HEK293T (cell line): ENCODE results near the gene ZMYND15.

ENCODE experiments used
- ARNT ChIP-seq: fragments of 450-650 bp; IDR thresholded peaks from 2 replicates; pipeline ENCODE4 v1.6.1; 2017; ENCODE audit warnings: mild to moderate bottlenecking
- BHLHE40 ChIP-seq: fragments of 450-650 bp; IDR thresholded peaks from 2 replicates; pipeline ENCODE4 v1.6.1; 2016; ENCODE audit warnings: mild to moderate bottlenecking, moderate library complexity, borderline replicate concordance
- FOXK2 ChIP-seq: fragments of 450-650 bp; IDR thresholded peaks from 2 replicates; pipeline ENCODE4 v1.6.1; 2016; ENCODE audit warnings: mild to moderate bottlenecking
- L3MBTL2 ChIP-seq: fragments of 450-650 bp; conservative IDR thresholded peaks from 2 replicates; pipeline ENCODE4 v1.6.1; 2016; ENCODE audit warnings: mild to moderate bottlenecking
- NFRKB ChIP-seq: fragments of 450-650 bp; IDR thresholded peaks from 2 replicates; pipeline ENCODE4 v1.6.1; 2016; ENCODE audit warnings: mild to moderate bottlenecking, moderate library complexity
- SP1 ChIP-seq: fragments of 450-650 bp; IDR thresholded peaks from 2 replicates; pipeline ENCODE4 v1.6.1; 2017
- SUZ12 ChIP-seq: fragments of 450-650 bp; IDR thresholded peaks from 2 replicates; pipeline ENCODE4 v1.6.1; 2016; ENCODE audit warnings: mild to moderate bottlenecking
- ZNF384 ChIP-seq: fragments of 450-650 bp; IDR thresholded peaks from 2 replicates; pipeline ENCODE4 v1.6.1; 2016
- TF ChIP-seq, protein P1 (sequence below): fragments of 450-650 bp; IDR thresholded peaks from 2 replicates; pipeline ENCODE4 v1.6.1; 2016

GRCh38 chr17:4725646-4726310 lies 13.9 kb upstream of the ZMYND15 start:
- TF ChIP-seq FOXK2: no peak
- TF ChIP-seq ZNF384: no peak
- TF ChIP-seq SP1: no peak
- TF ChIP-seq NFRKB: no peak
- TF ChIP-seq BHLHE40: no peak
- TF ChIP-seq SUZ12: no peak
- TF ChIP-seq ARNT: no peak
- TF ChIP-seq, protein P1, sequence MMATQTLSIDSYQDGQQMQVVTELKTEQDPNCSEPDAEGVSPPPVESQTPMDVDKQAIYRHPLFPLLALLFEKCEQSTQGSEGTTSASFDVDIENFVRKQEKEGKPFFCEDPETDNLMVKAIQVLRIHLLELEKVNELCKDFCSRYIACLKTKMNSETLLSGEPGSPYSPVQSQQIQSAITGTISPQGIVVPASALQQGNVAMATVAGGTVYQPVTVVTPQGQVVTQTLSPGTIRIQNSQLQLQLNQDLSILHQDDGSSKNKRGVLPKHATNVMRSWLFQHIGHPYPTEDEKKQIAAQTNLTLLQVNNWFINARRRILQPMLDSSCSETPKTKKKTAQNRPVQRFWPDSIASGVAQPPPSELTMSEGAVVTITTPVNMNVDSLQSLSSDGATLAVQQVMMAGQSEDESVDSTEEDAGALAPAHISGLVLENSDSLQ: no peak
- TF ChIP-seq L3MBTL2: no peak
